LNCaP clone FGC (cell line): ENCODE results near the gene ISM1.

Source experiments
- DNase-seq: peaks from one replicate; pipeline ENCODE4 v3.0.0-alpha.2; 2011; ENCODE audit warnings: low read depth
- H3K4me3 ChIP-seq: 2 replicates; pipeline ENCODE4 v1.5.1; 2011; ENCODE audit warnings: mild to moderate bottlenecking, low read depth, low read length, control low read depth
- CTCF ChIP-seq: IDR thresholded peaks from 2 replicates; pipeline ENCODE4 v1.5.1; 2012; ENCODE audit warnings: mild to moderate bottlenecking; ENCODE audit not compliant: control insufficient read depth, insufficient read depth; ENCODE audit errors: extremely low read depth

Gene ISM1

GRCh38 chr20:13238001-13238653 is 17.1 kb downstream of the ISM1 start:
- no peak for DNase-seq
- H3K4me3 ChIP-seq = no peak overlapping the region
- no peak for TF ChIP-seq CTCF

DNA sequence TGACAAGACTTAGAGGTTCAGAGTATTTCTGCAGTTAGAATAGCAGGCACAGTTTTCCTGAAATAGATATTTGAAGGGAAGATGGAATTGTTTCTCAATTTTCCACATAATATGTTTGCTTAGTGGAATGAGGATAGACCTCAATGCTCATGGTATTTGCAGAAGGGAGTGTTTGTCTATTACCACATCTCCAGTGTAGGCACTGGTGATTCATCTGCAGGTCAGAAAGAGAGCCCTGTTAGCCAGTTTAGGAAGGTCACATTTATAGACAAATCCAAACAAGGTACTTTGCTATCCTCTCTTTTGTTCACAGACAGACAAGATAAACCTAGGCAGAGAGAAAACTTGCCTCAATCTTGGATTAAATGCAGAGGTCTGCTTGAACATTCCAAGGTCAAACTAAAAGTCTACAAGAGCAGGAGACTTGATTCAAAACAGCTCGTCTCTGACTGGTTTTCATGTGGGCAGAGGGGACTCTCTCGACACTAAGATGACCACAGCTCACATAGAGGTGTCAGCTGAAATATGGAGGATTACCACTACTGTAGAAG is 22.8 kb downstream of the ISM1 start:
- H3K4me3 ChIP-seq = no peak overlapping the region
- DNase-seq = no peak
- TF ChIP-seq CTCF = no peak

DNA sequence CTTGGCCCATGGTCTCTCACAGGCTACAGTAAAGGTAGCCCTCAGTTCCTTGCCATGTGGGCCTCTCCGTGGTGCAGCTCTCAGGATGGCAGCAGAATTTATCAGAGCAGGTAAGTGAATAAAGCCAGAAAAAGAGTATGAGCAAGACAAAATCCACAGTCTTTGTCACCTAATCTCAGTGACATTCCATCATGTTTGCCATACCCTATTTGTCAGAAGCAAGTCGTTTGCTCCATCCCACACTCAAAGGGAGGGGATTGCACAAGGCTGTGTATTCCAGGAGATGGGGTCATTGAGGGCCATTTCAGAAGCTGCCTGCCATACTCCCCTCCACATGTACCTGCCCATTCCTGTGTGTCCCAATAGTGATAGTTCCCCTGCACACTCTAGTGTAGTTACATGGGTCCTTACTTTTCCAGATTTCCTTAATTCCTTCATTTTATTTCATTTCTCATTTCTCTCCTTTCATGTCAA is 24.2 kb downstream of the ISM1 start:
- no peak for TF ChIP-seq CTCF

GRCh38 chr20:13249118-13249797 is 28.2 kb downstream of the ISM1 start:
- H3K4me3 ChIP-seq = no peak overlapping the region
- no peak for TF ChIP-seq CTCF
- no peak for DNase-seq

More for the DNA sequence above, 24.2 kb downstream of the ISM1 start:
- H3K4me3 ChIP-seq = no peak overlapping the region
- no peak for DNase-seq

GRCh38 chr20:13249798-13250170 is 28.7 kb downstream of the ISM1 start:
- no peak overlapping the region for H3K4me3 ChIP-seq
- no peak for DNase-seq
- no peak for TF ChIP-seq CTCF

- no peak for DNase-seq
- H3K4me3 ChIP-seq = no peak overlapping the region
- no peak for TF ChIP-seq CTCF
Measured at GRCh38 chr20:13250251-13250650, 29.2 kb downstream of the ISM1 start.
